ENCODE data around the gene GABRG3.
"Not testable (repeated sequence)": the region's sequence is repeated elsewhere in the genome, so short reads cannot be mapped to it uniquely, and the experiment has no call there.

GABRG3 gene

DNA sequence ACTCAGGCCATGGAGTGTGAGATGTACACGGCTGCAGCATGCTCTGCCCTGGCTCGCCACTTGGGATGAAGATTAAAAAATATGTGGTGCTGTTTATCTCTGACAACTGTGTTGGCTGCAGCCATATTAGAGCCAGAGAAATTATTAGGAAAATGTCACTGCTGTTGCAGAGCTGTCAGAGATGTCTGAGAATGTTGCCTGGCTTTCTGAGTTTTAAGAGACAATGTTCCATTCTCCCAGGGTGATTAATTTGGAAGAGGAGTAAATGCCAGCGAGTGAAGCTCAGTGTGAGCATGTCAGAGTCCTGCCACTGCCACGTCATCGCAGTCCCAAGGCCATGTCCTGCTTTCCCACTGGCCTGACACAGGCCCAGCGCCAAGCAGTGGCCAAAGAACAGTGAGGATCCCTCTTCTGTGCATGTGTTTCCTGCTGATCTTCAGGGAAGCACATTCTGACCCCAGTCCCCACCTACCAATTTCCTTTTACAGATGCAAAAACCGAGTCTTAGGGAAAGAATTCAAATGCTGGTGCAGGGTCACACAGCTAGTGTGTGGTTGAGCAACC, 370.9 kb downstream of the GABRG3 start:
- DNase-seq (ENCODE audit: low read depth) = no peak

- no peak for DNase-seq (ENCODE audit: low read depth)
These were observed 372.0 kb downstream of the GABRG3 start for GRCh38 chr15:27342991-27343390.

DNA sequence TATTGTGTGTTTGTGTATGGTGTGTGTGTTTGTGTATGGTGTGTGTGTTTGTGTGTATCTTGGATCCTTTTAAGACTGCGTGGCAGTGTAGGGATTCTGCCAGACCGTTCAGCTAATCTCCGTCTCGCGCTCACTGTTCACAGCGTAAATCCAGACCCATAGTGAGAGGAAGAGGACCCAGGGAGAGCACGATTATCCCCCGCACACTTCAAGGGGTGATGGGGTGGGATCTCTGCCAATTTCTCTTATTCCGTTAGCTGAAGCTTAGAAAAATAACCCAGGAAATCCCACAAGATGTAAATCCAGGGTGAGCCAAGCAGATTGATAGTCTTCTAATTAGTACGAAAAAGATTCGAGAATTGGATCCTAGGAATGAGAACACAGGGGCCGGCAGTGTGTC, 381.2 kb downstream of the GABRG3 start:
- no peak for DNase-seq (ENCODE audit: low read depth)

DNA sequence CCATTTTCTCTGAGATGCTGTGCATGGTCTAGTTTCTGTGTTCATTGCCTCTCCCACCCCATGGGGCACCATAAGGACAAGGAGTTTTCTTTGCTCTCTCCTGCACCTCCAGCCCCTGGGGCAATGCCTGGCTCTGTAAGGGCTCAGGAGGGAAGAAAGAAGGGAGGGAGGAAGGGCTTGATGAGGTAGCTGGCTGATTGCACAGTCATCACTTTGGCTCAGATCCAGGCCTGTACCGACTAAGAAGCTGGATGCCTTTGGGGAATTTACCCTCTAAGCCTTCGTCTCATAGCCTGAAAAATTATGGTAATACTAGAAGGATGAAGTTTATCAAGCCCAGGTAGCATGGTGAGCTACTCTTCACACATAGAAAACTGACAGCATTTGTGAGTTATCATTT, 382.9 kb downstream of the GABRG3 start:
- no peak for DNase-seq (ENCODE audit: low read depth)

DNA sequence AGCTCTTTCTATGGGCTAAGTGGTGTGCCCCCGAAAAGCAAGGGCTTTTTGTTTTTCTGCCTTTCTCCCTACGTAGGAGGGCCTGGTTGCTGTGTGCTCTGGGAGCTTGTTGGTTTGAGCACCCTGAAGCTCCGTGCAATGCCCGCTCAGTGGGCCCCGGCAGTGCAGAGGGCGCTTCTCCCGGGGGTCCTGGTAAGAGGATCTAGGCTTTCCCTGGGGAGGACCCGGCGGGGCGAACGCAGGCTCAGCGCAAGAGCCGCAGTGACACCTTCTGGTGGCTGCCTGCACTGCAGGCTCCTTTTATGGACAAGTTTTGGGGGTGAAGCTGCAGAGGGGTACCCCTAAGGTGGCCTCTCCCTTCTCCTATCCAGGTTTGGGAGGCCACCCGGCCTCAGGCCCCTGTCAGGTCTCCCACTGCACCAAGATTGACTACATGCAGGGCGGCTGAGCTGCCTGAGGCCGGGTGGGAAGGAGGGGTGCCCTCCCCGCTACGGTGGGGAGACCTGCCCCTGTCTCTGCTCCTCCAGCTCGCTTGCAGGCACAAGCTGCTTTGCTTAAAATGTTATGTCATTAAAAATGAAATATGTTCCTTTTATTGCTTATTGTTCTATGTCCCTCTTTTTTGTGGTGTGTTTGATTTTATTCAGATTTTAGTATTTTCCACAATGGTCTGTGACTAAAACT, 387.9 kb downstream of the GABRG3 start:
- no peak for DNase-seq (ENCODE audit: low read depth)

DNA sequence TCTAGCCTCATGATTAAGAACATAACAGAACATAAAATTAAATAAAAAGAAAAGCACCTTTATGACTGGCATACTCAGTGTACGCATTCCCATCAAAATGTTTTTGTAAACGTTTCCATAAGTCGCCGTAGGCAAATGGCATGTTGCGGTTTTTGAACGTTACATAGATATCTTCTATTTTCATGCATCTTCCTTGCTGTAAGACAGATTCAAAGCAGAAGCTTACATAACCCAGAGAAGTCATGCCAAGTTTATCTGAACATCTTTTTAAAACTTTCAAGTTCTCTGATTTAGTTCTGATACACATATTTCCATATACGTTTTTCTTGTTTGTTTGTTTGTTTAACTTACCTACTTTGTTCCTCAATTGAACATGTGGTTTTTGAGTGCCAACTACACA, 388.6 kb downstream of the GABRG3 start:
- no peak for DNase-seq (ENCODE audit: low read depth)

DNA sequence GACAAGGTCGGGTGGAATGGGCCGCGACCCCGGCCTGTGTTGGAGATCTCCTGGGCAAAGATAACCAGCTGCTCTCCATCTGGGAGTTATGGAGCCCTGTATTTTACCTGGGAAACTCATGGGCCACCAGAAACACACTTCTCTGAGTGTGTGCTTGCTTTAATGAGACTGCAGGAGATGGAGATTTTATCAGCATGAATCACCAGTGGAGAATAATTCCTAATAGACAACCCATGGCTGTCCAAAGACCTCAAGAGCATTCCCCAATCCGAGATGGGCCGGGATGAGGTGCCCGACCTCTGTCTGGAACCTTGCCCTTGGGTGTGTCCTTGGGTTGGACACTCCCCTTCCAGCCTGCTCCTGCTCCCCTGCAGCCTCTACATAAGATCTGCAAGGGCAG, 389.3 kb downstream of the GABRG3 start:
- DNase-seq (ENCODE audit: low read depth) = no peak

DNA sequence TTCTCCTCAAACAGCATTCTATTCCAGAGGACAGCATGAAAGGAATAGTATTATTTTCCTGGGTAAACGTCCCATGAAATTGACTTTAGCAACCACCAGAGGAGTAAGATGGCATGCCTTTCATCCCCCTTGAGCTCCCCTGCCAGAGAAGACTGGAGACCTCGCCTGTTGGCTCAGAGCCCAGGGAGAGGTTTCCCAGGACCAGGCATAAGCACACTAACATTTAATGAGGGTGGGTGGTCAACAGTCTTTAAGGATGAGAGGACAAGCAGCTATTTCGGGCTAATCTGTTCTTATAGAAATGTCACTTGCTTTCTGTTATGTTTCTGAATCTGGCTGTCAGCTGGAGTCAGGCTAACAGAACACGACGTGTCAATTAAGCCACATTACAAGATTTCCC, 390.5 kb downstream of the GABRG3 start:
- DNase-seq (ENCODE audit: low read depth) = no peak

DNA sequence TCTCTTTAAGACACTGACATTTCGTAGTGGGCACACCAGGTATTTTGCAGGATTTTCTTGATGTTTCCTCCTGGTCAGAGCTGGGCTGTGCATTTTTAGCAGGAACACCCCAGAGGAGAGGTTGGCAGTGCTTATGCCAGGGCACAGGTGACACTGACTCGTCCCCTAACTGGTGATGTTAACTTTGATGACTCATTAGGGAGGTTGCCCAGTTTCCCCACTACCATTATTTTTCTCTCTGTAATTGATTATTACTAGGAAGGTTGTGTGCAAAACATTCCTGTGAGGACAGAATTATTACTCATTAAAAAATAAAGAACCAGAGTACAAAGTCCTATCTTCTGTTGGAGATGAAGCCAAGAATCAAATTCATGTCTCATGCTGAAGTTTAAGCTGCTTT, 394.5 kb downstream of the GABRG3 start:
- no peak for DNase-seq (ENCODE audit: low read depth)

DNA sequence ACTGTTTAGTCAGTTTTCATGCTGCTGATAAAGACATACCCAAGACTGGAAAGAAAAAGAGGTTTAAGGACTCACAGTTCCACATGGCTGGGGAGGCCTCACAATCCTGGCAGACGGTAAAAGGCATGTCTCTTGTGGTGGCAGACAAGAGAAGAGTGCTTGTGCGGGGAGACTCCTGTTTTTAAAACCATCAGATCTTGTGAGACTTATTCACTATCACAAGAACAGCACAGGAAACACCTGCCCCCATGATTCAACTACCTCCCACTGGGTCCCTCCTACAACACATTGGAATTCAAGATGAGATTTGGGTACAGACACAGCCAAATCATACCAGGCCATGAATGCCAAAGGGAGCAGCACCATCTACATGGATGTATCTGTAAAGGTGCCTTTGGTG, 406.4 kb downstream of the GABRG3 start:
- not testable (repeated sequence) for DNase-seq (ENCODE audit: low read depth)

DNA sequence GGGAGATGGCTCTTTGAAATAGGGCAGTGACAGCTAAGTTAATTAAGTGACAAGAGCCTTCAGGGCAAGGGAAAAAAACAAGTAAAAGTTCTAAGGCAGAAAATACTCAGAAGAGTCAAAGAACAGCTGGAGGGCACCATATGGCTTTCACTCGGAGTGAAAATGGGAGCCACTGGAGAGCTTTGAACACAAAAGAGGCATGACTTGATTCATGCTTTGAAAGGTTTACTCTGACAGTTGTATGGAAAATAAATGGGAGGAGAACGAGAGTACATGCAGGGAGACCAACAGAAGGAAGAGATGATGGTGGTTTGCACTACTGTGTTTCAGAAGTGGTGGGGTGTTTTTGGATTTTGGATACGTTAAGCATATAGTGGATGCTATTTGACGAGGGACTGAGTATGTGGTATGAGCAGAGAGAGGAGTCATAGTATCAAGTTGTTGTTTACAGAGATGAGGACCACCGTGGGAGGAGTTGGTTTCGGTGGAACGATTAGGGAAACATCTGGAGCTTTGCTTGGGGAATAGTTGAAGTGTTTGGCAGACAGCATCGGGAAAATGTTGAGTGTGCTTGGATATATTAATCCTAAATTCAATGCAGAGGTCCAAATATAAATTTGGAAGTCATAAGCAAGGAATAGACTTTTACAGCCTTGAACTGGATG, 411.5 kb downstream of the GABRG3 start:
- no peak for DNase-seq (ENCODE audit: low read depth)

DNA sequence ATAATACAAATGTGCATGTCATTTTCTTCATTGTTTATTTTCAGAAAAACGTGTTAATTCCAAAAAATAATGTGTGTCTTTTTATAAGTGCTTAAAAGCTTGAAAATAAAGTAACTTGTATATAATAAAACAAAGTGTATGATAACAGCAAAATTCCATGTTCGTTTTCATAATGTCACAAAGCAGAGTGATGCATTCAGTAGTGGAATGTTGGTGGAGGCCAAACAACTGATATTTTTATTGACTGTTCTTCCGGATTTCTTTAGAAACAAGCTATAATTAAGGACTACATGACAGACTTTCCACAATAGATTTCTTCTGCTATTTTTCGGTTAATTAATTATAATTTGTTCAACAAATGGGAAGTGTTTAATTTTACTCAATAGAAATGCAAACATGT, 412.7 kb downstream of the GABRG3 start:
- no peak for DNase-seq (ENCODE audit: low read depth)

DNA sequence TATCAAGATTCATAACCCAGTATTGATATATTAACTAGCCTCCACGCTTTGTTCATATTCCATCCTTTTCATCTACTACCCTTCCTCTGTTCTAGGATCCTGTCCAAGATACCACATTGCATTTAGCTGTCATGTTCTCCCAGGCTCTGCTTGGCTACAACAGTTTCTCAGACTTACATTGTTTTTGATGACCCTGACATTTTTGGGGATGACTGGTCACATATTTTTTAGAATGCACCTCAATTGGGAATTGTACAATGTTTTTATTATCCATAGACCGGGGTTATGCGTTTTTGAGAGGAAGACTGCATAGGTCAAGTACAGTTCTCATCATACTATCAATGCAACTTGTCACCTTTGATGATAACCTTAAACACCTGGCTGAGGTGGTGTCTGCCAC, 421.2 kb downstream of the GABRG3 start:
- no peak for DNase-seq (ENCODE audit: low read depth)

GRCh38 chr15:27396521-27396920, 425.5 kb downstream of the GABRG3 start:
- DNase-seq (ENCODE audit: low read depth) = no peak

GRCh38 chr15:27396996-27397395, 426.0 kb downstream of the GABRG3 start:
- DNase-seq (ENCODE audit: low read depth) = no peak

DNA sequence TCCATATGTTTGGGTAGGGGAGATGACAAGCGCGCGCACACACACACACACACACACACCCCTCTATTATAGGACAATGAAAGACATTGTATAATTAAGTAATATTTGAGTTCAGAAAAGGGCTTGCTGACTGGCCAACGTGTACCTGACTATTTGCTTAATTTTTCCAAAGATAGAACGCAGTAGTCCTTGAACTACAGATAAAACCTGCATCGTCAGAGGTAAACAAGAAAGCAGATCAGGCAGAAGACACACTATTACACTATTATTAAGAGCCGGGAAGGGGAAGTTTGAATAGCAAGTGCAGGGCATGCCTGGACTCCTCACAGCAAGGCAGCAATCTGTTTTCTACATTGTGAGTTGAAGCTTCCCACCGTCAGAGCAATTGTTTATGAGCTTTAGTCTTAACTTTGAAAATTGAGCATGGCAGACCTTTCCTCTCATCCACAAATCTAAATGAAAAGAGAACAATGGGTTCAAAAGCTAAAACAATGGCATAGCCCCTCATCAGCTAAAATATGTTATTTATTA, 427.7 kb downstream of the GABRG3 start:
- DNase-seq (ENCODE audit: low read depth) = no peak

GRCh38 chr15:27399241-27399640, 428.3 kb downstream of the GABRG3 start:
- no peak for DNase-seq (ENCODE audit: low read depth)

- DNase-seq (ENCODE audit: low read depth) = no peak
These were observed 430.5 kb downstream of the GABRG3 start for GRCh38 chr15:27401471-27401870.

- DNase-seq (ENCODE audit: low read depth) = no peak
These were observed 437.4 kb downstream of the GABRG3 start for GRCh38 chr15:27408428-27408827.

DNA sequence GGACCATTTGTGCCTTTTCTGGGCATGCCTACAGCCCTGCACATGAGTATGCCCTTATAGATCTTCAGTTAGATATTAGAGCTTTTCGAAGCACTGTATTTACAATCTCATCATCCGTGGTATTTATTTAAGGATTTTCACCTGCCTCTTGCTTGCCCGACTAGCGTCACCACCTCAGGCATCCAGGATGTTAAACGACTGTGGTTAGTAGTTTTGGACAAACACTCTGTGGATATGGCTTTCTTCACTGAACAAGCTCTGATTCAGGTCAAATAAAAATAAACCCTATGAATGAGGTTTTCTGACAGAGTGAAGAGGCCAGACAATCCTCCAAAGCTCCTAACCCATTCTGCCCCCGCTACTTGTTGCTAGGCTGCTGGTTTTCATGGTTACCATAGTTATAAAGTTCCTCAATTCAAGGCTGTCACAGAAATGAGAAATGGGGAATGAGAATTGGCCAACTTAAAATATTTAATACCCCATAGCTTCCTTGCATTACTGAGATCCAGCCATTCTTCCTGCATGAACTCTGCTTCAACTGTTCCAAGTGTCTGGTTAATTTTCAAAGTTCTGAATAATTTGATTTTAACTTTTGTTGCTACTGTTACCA, 440.1 kb downstream of the GABRG3 start:
- no peak for DNase-seq (ENCODE audit: low read depth)

DNA sequence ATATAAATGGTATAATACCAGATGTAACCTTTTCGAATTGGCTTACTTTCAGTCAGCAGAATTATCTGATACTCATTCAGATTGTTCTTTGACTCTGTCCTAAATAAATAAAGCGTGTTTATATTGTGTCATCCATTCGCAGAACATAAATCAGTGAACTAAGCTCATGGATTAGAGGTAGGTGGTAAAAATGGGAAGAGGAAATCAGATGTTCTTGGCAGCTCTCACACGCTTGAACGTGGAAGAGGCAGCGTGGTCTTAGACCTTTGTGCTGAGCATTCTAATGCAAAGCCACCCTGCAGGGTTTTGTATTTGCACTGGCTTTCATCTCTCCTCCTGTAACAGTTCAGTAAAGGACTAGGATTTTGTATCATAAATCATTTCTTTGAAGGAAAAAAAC, 441.4 kb downstream of the GABRG3 start:
- DNase-seq (ENCODE audit: low read depth) = no peak

DNA sequence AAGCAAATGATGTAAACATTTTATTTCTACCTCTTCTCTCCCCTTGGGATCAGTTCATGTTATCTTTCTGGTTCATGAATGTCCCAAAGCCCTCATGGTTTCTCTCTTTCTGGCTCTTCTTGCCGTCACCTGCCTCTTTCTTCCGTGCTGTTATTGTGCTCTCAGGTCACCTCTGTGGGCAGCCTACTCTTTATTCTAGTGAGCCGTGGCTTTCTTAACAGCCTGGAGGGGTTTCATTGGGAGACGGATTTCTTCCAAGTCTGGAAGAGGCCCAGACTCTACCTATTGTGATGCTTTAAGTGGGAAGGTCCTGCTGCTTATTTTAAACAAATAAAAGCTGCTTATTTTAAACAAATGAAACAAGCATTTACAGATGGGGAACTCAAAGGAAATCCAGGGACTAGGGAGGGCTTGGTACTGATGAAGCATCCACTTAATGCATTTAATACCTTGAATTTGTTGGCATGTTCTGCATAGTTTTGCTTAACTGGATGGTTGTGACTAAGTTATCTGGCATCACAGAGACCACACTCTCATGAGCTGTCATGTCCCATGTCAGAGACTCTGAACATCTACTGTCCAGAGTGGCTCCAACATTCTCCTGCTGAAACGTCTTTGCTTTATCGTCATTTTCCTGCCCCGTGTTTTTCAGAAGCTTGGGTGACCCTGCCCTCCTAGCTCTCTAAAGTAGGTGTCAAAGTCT, 443.3 kb downstream of the GABRG3 start:
- no peak for DNase-seq (ENCODE audit: low read depth)

Measured in stimulated activated CD8-positive, alpha-beta memory T cell treated with anti-CD3 and anti-CD28 coated beads, Interleukin-4, amount 100 ng/mL, for 24 hours (primary cell).